Left ventricle myocardium superior (tissue), 1 donor: ENCODE measurements around the gene IRF6. TPM values are rescaled to one million over a fixed set of nuclear protein-coding genes. Genes with fewer than 3 reads are reported as not detected.
"Not testable (repeated sequence)": the region's sequence is repeated elsewhere in the genome, so short reads cannot be mapped to it uniquely, and the experiment has no call there.

Source experiments
- ATAC-seq: fragments of 200-7000 bp; cut with Tn5 transposase; one replicate; pipeline ENCODE4 v1.9.1; 2020; ENCODE audit warnings: mild to moderate bottlenecking, moderate library complexity
- DNase-seq: peaks from one replicate; pipeline ENCODE4 v3.0.0-alpha.2; 2020
- intact Hi-C: fragments of 100-400 bp; cut with micrococcal nuclease; formaldehyde crosslinking; loops from one replicate; pipeline ENCODE4 v1.11.0; 2022
- total RNA-seq: library from RNA; stranded (reverse); fragmentation: NEBNext Ultra II Directional; extraction: Animal tissue kit (Norgen Biotek cat#: 25700); gene quantifications from one replicate; pipeline ENCODE4 v1.2.1, GENCODE V29; 2021
- donor health status: DM: no; HTN: yes; CAD: no; lungs with severe emphysema.

The IRF6 gene
- total RNA-seq, 1 donor from 2014 or later: 48.5 TPM

GRCh38 chr1:209797978-209798639 lies 7.8 kb downstream of the IRF6 start:
- intact Hi-C loops: no loop called here
- ATAC-seq (no peak), DNase-seq (no peak)

DNA sequence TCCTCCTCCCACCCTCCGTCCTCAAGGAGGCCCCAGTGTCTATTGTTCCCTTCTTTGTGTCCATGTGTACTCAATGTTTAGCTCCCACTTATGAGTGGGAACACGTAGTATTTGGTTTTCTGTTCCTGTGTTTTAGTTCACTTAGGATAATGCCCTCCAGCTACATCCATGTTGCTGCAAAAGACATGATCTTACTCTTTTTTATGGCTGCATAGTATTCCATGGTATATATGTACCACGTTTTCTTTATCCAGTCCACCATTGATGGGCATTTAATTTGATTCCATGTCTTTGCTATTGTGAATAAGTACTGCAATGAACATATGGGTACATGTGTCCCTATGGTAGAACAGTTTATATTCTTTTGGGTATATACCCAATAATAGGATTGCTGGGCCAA lies 12.2 kb downstream of the IRF6 start:
- ATAC-seq: not testable (repeated sequence)

GRCh38 chr1:209791920-209792319 lies 14.0 kb downstream of the IRF6 start:
- DNase-seq (no peak), ATAC-seq (no peak)
- intact Hi-C loops: no loop called here

More for the DNA sequence above, 12.2 kb downstream of the IRF6 start:
- DNase-seq, intact Hi-C loops: not testable (repeated sequence)

DNA sequence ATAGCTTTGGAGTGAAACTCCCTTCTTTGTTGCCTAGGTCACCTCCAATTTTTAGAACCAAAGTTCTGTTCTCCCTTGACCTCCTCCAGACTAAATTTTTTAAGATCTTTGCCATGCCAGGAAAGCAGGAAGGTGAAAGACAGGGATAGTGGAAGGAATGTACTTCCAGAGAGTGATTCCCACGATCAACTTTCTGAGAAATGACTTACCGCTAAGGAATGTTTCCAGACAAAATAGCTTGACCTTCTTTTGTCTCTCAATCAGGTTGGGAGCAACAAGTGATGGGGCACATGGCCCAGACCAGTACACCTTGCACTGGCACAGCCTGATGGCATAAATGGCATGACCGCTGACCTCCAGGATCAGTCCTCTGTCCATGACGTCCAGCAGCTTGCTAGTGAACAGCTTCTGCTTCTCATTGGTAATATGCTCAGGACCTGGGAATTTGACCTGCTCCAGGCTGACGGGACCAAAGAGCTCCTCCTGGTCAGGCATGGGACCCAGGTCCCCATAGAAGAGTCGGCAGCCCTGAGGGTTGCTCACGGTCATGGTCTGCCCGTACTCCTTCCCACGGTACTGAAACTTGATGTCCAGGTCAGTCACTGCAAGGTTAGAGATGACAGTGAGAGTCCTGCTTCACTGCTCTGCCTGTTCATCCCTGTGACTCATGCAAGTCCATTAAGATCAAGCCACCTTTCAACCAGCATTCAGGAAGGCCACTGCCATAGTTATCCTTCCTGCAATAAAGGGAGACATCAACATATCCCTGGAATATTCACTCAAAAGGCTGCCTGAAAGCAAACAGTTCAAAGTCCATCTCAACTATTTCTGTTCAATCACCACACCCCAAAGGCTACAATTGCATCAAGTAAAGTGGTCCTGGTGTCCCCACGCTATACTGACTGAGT lies 15.4 kb downstream of the IRF6 start:
- DNase-seq: no peak
- intact Hi-C loops: no loop called here
- no peak for ATAC-seq

DNA sequence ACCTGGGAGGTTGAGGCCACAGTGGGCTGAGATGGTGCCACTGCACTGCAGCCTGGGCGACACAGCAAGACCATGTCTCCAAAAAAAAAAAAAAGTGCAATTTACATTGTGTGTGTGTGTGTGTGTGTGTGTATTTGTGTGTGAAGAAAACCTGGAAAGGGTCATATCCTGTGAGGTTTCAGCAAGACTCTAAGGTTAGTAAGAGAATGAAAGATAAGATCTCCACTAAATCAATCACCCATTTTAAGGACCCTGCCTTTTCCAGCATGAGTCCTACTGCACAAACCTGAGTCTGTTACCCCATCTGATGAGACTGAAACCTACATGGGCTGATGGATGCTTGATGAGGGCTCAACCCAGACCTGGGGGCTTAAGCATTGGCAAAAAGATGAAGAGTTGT lies 16.7 kb downstream of the IRF6 start:
- no peak for ATAC-seq
- intact Hi-C loops: no loop called here

GRCh38 chr1:209787551-209787950 lies 18.4 kb downstream of the IRF6 start:
- no peak for DNase-seq
- intact Hi-C loops: no loop called here
- peak; percentile 71 for ATAC-seq

More for the DNA sequence above, 16.7 kb downstream of the IRF6 start:
- DNase-seq: no peak

DNA sequence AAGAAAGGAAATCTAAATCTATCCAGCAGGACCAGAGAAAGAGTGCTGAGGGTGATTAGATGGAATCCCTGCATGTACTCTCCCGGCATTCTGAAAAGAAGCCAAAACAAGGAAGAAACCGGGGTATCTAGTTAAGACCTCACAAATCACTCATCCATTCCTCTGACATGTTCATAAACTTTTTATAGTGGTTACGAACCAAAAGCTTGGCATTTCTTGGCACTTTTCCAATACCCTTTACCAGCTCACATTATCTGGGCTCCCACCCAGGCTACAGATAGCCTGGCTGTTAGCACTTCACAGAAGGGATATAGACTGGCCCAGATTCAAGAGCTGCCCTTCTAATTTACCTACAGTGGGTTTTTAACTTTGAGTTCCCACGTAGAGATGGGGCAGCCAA lies 19.8 kb downstream of the IRF6 start:
- intact Hi-C loops: no loop called here
- DNase-seq (no peak), ATAC-seq (peak; percentile 13)

DNA sequence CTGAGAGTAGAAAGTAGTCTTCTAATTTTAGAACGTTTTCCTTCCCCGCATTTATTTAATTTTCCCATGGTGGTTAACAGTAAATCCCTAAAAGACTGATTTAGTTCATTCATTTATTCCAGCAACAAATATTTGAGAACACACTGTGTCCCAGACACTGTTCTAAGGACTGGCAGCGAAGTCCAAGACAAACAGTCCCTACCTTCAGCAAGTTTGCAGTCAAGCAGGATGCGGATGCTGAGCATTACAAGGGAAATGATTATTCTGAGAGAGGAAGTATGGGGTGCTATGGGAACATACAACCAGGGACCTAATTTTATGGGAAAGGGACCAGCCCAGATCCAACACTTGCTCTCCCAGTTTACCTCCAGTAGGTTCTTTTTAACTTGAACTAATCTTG lies 20.4 kb downstream of the IRF6 start:
- DNase-seq: no peak
- ATAC-seq: no peak
- intact Hi-C loops: no loop called here

GRCh38 chr1:209784265-209785169 lies 21.4 kb downstream of the IRF6 start, which contains the start of gene C1orf74:
Gene C1orf74, minus strand, starts transcription at chr1:209784559. Its CDS starts 925 bp downstream, at chr1:209783634.
- DNase-seq (peak; percentile 100), ATAC-seq (peak; percentile 95)
- intact Hi-C loops: no loop called here

DNA sequence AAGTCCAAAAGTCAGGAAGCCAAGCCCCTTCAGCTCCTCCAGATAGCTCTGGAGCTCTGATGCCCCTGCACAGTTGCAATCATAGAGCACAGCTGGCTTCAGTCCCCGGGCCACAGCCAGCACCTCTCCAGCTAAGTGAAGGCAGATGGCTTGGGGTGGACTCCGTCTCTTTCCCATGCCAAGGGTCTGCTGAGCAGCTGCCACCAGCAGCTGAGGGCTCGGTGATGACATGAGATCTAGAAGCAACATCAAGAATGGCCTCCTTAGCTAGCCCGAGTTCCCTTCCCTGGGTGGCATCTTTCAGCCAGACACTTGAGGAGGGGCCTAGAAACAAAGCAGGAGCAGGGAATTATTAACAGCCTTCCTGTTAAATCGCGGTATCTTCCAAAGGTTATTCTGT lies 22.6 kb downstream of the IRF6 start:
- DNase-seq: no peak
- intact Hi-C loops: no loop called here
- ATAC-seq: no peak

DNA sequence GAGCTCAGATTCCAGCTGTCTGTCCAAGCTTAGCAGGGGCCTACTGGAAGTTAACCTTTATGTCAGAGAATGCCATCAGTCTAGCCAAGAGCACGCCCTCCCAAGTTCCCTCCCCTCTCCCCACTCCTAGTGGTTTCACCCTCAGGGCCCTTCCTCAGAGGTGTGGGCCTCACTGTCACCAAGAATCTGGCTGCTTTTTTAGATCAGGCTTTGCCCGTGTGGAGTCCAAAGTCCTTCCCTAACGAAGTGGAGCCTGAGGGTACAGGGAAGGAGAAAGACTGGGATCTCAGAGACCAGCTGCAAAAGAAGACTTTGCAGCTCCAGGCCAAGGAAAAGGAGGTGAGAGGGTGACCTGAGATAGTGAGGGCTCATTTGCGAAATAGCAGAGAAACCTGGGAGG lies 25.7 kb downstream of the IRF6 start:
- intact Hi-C loops: no loop called here
- DNase-seq (no peak), ATAC-seq (no peak)

DNA sequence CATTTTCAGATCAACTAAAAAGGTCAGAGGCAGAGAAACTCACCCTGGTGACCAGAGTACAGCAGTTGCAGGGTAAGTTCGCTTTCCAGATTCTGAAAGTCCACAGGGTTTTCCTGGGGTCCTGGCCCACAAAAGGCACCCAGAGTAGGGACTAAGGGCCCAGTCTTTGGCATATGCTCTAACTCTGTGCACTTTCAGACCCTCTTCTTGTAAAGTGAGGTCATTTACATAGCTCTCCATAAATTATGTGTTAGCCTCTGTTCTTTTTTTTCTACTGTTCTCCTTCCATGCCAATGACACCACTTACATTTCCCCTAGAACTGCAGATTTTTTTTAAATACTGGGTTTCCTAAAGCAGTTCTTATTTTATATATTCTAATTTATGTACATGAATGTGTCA lies 27.8 kb downstream of the IRF6 start:
- intact Hi-C loops: no loop called here
- DNase-seq: no peak
- no peak for ATAC-seq

DNA sequence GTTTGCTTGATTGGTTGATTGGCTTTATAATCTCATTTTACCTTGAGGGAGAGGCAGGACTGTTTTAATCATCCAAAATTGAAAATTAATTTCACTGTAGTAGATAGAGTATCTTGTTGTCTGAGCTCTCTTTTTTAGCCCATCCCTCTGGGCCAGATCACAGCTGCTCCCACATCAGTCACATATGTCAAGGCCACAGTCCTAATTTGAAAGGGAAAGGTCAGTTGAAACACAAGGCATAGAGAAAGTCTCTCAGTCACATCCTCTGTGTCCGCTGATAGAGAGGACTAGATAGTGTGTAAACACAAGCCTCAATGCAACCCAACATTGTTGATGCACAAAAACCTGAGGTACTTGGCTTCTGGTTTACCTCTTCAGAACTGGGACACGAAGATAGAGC lies 28.4 kb downstream of the IRF6 start:
- DNase-seq (no peak), ATAC-seq (no peak)
- intact Hi-C loops: no loop called here

GRCh38 chr1:209775678-209776077 lies 30.3 kb downstream of the IRF6 start:
- ATAC-seq (no peak), DNase-seq (no peak)
- intact Hi-C loops: no loop called here

DNA sequence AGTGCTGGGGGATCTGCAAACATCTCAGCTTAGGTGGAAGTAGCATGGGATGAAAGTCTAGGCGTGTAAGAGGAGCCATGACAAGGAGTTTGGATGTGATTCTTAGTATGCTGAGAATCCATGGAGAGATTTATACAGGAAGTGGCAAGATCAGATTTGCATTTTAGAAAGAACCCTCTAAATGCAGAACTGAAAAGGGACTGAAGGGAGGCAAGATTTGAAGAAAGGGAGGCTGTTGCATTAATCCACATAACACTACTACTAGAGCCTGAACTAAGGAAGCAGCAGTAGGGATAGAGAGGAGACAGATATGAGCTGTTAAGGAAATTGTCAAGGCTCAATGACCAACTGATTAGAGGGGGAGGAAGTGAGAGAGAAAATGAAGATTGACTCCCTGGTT lies 31.4 kb downstream of the IRF6 start:
- DNase-seq (no peak), ATAC-seq (no peak)
- intact Hi-C loops: no loop called here

DNA sequence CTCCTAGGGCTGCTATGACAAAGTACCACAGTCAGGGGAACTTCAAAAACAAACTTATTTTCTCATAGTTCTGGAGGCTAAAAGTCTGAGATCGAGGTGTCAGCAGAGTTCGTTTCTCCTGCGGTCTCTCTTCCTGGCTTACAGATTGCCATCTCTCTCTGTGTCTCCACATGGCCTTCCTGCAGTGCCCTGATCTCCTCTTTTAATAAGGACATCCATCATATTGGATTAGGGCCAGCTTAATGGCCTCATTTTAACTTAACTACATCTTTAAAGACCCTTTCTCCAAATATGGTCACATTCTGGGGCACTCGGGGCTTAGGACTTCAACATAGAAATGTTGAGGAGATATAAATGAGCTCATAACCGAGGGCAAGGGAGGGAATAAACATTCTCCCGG lies 33.8 kb downstream of the IRF6 start:
- DNase-seq (no peak), ATAC-seq (no peak)
- intact Hi-C loops: no loop called here

DNA sequence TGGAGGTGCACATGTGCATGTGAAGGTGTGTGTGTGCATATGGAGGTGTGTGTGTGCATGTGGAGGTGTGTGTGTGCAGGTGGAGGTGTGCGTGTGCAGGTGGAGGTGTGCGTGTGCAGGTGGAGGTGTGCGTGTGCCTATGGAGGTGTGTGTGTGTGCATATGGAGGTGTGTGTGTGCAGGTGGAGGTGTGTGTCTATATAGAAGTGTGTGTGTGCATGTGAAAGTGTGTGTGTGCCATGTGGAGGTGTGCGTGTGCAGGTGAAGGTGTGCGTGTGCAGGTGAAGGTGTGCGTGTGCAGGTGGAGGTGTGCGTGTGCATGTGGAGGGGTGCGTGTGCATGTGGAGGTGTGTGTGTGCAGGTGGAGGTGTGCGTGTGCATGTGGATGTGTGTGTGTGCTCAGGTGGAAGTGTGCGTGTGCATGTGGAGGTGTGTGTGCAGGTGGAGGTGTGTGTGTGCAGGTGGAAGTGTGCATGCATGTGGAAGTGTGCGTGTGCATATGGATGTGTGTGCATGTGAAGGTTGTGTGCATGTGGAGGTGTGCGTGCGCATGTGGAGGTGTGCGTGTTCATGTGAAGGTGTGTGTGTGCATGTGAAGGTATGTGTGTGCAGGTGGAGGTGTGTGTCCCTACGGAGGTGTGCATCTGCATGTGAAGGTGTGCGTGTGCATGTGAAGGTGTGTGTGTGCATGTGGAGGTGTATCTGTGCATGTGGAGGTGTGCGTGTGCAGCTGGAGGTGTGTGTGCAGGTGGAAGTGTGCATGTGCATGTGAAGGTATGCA lies 35.1 kb downstream of the IRF6 start:
- intact Hi-C loops: no loop called here
- ATAC-seq: no peak

GRCh38 chr1:209769971-209770370 lies 36.0 kb downstream of the IRF6 start:
- DNase-seq: no peak
- intact Hi-C loops: no loop called here
- no peak for ATAC-seq

More for the DNA sequence above, 35.1 kb downstream of the IRF6 start:
- DNase-seq: no peak
